Measurements from ENCODE around the gene KRT79. TPM values are rescaled to one million over a fixed set of nuclear protein-coding genes. Genes with fewer than 3 reads are reported as not detected.
A peak's percentile ranks its signal among the peaks of the same experiment; 100 is the strongest.
"Not testable (repeated sequence)": the region's sequence is repeated elsewhere in the genome, so short reads cannot be mapped to it uniquely, and the experiment has no call there.

The KRT79 gene
- total RNA-seq (not detected), polyA plus RNA-seq (under 1 TPM in 2 of 3 donors, not detected in 1; 0.03 to 0.05 TPM)
- long read RNA-seq, donor 1, result 0 reads
- long read RNA-seq, donor 2, result 0 reads

GRCh38 chr12:52833922-52834726, at the start of gene KRT79:
TSS of gene KRT79 (minus strand) at chr12:52834311. CDS start at chr12:52834260, 51 bp downstream.
- Histone ChIP-seq H3K4me3 (no peak within 1 kb of the TSS), H3K27me3 (ENCODE audit: insufficient read depth in 3 of 3, low read length in 2 of 3) (peaks cover 0 to 36% (median 3%) of the 10 kb centered on the region in 3 donors), H3K4me1 (no peaks in the 10 kb centered on the region), H3K9me3 (no peaks in the 10 kb centered on the region), H3K27ac (no peak within 1 kb of the TSS), H3K36me3 (ENCODE audit: insufficient read depth in 1 of 2, low read depth in 1 of 2) (no peaks in the 10 kb centered on the region)
- intact Hi-C loops (cut with DNase I), result no loop called here
- 83 to 88% (median 85%) methylated on average over 19 to 22 of the region's 22 CpGs for WGBS, 3 donors
- DNase-seq (no peak), ATAC-seq (no peak)
- no peak for TF ChIP-seq CTCF (IDR thresholded peaks at IDR 0.05)

- not testable (repeated sequence) for H3K4me3 ChIP-seq; ATAC-seq; H3K36me3 ChIP-seq (ENCODE audit: insufficient read depth in 1 of 2, low read depth in 1 of 2); H3K27ac ChIP-seq; H3K4me1 ChIP-seq; DNase-seq; H3K9me3 ChIP-seq
- 63 to 73% (median 70%) methylated on average over 8 of the region's 8 CpGs for WGBS, 3 donors
- H3K27me3 ChIP-seq (ENCODE audit: insufficient read depth in 3 of 3, low read length in 2 of 3), result peaks cover 0 to 14% (median 0%) of the 10 kb centered on the region in 3 donors
- intact Hi-C loops (cut with DNase I), result loop anchor here in 1 of 2 donors (2.0 kb wide), 2 partner anchors 508 to 724 kb away; no protein-coding TSS in a partner anchor
Observed at GRCh38 chr12:52880499-52880898, 46.4 kb upstream of the KRT79 start.

- 6 to 10% (median 9%) methylated on average over 33 to 38 of the region's 38 CpGs for WGBS, 3 donors
- peak; percentile 80 for TF ChIP-seq CTCF (IDR thresholded peaks at IDR 0.05)
- no peak overlapping the region for H3K27ac ChIP-seq
- DNase-seq, result peak; percentile 66 to 79
- no peaks in the 10 kb centered on the region for H3K36me3 ChIP-seq (ENCODE audit: insufficient read depth in 1 of 2, low read depth in 1 of 2)
- peak overlapping the region; percentile 33 for H3K4me3 ChIP-seq
- intact Hi-C loops (cut with DNase I), result loop anchor here (1.0 to 10.0 kb wide), 6 partner anchors 295 to 723 kb away; no protein-coding TSS in a partner anchor
- peak; percentile 80 to 90 (median 84) for ATAC-seq
- no peaks in the 10 kb centered on the region for H3K9me3 ChIP-seq
- peaks cover 4% of the 10 kb centered on the region for H3K4me1 ChIP-seq
- peaks cover 0 to 14% (median 0%) of the 10 kb centered on the region in 3 donors for H3K27me3 ChIP-seq (ENCODE audit: insufficient read depth in 3 of 3, low read length in 2 of 3)
Observed at GRCh38 chr12:52879394-52880351, 45.6 kb upstream of the KRT79 start.

GRCh38 chr12:52878507-52879393, 44.6 kb upstream of the KRT79 start:
- intact Hi-C loops (cut with DNase I), result loop anchor here (1.0 to 10.0 kb wide), 4 partner anchors 294 to 721 kb away; no protein-coding TSS in a partner anchor
- Histone ChIP-seq H3K27ac (no peak overlapping the region), H3K36me3 (ENCODE audit: insufficient read depth in 1 of 2, low read depth in 1 of 2) (no peaks in the 10 kb centered on the region), H3K9me3 (no peaks in the 10 kb centered on the region), H3K4me1 (peaks cover 4% of the 10 kb centered on the region), H3K27me3 (ENCODE audit: insufficient read depth in 3 of 3, low read length in 2 of 3) (peaks cover 0 to 16% (median 0%) of the 10 kb centered on the region in 3 donors), H3K4me3 (no peak overlapping the region)
- TF ChIP-seq CTCF (IDR thresholded peaks at IDR 0.05), result no peak
- ATAC-seq (peak in 1 of 4 donors; percentile 2), DNase-seq (no peak)
- 77 to 80% (median 78%) methylated on average over 16 to 17 of the region's 17 CpGs for WGBS, 3 donors

All from psoas muscle (tissue), 8 donors.